Measurements from ENCODE around the gene PGAP3.

PGAP3 gene

DNA sequence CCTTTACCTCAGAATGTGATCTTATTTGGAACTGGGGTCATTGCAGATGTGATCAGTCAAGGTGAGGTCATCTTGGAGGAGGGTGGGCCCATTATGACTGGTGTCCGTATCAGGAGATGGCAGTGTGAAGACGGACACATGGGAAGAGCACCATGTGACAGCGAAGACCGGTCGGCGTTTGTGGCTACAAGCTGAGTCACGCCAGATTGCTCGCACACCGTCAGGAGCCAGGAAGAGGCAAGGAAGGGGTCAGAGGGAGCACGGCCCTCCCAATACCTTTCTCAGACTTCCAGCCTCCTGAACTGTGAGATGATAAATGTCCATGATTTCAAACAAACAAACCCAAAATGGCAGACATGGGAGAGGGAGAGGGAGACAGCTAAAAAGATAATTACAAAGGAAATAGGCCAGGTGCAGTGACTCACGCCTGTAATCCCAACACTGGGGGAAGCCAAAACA lies 37.7 kb downstream of the PGAP3 start:
- no peak overlapping the region for H3K4me3 ChIP-seq (ENCODE audit: low read depth, low read length)
- no peak for DNase-seq
- TF ChIP-seq, protein P1, sequence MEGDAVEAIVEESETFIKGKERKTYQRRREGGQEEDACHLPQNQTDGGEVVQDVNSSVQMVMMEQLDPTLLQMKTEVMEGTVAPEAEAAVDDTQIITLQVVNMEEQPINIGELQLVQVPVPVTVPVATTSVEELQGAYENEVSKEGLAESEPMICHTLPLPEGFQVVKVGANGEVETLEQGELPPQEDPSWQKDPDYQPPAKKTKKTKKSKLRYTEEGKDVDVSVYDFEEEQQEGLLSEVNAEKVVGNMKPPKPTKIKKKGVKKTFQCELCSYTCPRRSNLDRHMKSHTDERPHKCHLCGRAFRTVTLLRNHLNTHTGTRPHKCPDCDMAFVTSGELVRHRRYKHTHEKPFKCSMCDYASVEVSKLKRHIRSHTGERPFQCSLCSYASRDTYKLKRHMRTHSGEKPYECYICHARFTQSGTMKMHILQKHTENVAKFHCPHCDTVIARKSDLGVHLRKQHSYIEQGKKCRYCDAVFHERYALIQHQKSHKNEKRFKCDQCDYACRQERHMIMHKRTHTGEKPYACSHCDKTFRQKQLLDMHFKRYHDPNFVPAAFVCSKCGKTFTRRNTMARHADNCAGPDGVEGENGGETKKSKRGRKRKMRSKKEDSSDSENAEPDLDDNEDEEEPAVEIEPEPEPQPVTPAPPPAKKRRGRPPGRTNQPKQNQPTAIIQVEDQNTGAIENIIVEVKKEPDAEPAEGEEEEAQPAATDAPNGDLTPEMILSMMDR (IDR thresholded peaks at IDR 0.05; ENCODE audit: low read depth, low read length): no peak
- no peaks in the 10 kb centered on the region for H3K9me3 ChIP-seq
- no peaks in the 10 kb centered on the region for H3K4me1 ChIP-seq
- H3K36me3 ChIP-seq: no peaks in the 10 kb centered on the region
- H3K27me3 ChIP-seq: no peaks in the 10 kb centered on the region

DNA sequence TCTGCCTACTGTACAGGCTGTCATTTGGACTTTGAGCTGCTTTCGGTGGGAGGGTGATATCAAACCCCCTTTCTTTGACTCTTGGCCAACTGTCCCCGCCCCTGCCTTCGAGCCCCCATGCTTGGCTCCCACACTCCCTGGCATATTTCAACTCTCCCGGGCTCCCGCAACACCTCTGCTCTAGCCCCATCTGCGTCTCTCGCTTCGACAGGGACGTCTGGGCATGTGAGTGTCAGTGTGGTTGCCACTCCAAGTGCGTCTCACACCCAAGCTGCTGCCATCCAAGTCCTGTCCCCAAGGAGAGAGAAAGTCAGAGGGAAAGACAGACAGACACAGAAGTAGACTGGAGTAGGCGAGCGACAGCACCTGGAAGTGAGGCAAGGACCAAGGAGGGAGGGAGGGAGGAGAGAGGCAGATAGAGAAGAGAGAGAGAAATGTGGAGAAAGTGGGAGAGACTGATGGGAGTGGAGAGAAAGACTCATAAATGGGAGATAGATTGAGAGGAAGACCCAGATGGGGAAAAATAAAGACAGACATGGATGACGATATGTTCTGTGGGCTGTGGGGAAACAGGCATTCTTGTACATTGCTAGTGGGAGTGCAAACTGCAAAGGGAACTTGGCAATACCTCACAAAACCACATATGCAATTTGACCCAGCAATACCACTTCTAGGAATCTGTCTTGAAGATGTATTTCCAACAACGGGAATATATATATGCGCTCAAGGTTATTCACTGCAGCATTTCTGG lies 39.1 kb downstream of the PGAP3 start:
- no peaks in the 10 kb centered on the region for H3K27me3 ChIP-seq
- TF ChIP-seq, protein P1 (IDR thresholded peaks at IDR 0.05; ENCODE audit: low read depth, low read length): no peak
- H3K4me3 ChIP-seq (ENCODE audit: low read depth, low read length): no peak overlapping the region
- no peaks in the 10 kb centered on the region for H3K4me1 ChIP-seq
- H3K9me3 ChIP-seq: no peaks in the 10 kb centered on the region
- no peaks in the 10 kb centered on the region for H3K36me3 ChIP-seq
- DNase-seq: no peak

DNA sequence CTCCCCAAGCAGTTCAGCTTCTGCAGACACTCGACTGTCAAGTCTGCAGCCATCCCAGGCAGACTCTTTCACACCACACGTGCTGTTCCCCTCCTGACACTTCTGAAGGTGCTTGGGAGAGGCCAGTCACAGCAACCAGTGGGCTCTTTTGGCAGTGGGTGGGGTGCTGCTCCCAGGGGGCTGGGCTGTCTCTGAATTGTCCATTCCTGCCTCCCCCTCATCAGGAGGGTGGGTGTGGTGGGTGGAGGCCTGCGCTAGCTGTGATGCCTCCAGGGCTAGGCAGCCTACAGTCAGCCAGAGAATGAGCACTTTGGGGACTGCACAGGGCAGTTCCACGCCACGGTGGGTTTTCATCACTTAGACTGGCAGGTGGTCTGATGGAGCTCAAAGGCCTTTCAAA lies 40.6 kb downstream of the PGAP3 start:
- Histone ChIP-seq H3K36me3 (no peaks in the 10 kb centered on the region), H3K4me1 (no peaks in the 10 kb centered on the region), H3K4me3 (ENCODE audit: low read depth, low read length) (no peak overlapping the region), H3K27me3 (no peaks in the 10 kb centered on the region), H3K9me3 (no peaks in the 10 kb centered on the region)
- TF ChIP-seq, protein P1 (IDR thresholded peaks at IDR 0.05; ENCODE audit: low read depth, low read length): no peak
- no peak for DNase-seq

DNA sequence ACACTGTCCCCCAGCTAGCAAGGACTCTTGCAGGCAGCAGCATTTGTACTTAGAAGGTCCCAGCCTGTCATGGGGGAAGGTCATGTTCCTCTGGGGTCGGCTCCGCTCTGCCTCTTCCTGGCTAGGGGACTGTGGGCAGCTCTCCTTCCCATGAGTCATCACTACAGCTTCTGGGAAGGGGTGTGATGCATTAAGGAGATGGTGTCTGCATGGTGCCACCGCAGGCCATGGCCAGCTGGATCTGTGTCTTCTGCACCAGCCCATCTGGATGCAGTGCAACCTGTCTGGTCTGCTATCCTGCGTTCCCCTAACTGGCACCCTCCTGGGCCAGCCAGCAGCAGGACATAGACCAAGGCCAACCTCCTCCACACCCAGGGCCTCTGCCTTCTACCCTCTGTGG lies 44.6 kb downstream of the PGAP3 start:
- TF ChIP-seq, protein P1 (IDR thresholded peaks at IDR 0.05; ENCODE audit: low read depth, low read length): no peak
- Histone ChIP-seq H3K27me3 (no peaks in the 10 kb centered on the region), H3K4me3 (ENCODE audit: low read depth, low read length) (no peak overlapping the region), H3K9me3 (no peaks in the 10 kb centered on the region), H3K36me3 (no peaks in the 10 kb centered on the region), H3K4me1 (no peaks in the 10 kb centered on the region)
- no peak for DNase-seq

DNA sequence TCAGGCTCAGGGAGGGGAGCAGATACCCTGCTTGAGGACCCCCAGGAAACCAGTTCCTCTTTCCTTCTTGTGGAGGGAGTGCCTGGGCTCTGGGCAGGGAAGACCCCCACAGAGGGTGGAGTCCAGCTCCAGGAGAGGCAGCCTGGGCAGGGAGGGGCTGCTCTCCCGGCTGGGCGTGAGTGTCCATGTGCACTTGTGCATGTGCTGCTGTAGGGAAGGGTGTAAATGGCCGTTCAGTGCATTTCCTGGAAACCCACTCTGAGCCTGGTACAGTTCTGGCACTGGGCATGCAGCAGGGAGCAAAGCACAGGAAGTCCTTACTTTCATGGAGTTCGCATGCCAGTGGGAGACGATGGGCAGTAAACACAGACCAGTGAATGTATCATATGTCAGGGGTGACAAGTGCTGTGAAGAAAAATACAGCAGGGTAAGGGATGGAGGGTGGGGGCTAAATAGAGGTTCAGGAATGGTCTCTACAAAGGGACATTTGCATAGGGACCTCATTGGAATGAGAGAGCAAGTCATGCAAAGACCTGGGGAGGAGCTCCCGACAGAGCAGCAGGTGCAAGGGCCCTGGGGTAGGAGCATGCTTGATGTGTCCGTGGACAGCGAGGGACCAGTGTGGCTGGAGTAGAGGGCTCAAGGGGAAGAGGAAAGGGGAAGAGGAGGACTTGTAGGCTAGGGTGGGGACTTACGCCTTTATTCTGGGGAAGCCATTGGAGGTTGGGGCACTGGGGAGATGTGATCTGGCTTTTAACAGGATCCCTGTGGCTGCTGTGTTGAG lies 45.4 kb downstream of the PGAP3 start:
- Histone ChIP-seq H3K9me3 (no peaks in the 10 kb centered on the region), H3K4me3 (ENCODE audit: low read depth, low read length) (no peak overlapping the region), H3K36me3 (no peaks in the 10 kb centered on the region), H3K27me3 (no peaks in the 10 kb centered on the region), H3K4me1 (no peaks in the 10 kb centered on the region)
- DNase-seq: no peak
- TF ChIP-seq, protein P1 (IDR thresholded peaks at IDR 0.05; ENCODE audit: low read depth, low read length): no peak

DNA sequence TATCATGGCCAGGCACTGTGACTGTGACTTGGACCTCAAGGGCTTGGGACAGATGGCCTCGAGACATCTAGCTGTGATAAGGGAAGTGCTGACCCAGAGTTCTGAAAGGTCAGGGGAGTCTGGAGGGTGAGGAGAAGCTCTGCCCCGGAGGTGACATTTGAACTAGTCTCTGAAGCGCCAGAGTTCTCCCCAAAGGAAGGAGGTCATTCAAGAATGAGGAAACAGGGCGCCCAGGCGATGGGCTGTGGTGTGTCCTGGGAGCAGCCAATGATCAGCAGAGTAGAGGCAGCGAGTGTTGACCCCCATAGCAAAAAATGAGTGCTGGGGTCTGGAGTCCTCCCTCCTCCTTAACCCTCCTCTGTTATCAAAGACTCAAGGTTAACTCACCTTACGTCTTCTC lies 46.0 kb downstream of the PGAP3 start:
- no peak for DNase-seq
- H3K4me3 ChIP-seq (ENCODE audit: low read depth, low read length): no peak overlapping the region
- no peaks in the 10 kb centered on the region for H3K27me3 ChIP-seq
- no peaks in the 10 kb centered on the region for H3K9me3 ChIP-seq
- no peaks in the 10 kb centered on the region for H3K4me1 ChIP-seq
- TF ChIP-seq, protein P1 (IDR thresholded peaks at IDR 0.05; ENCODE audit: low read depth, low read length): no peak
- no peaks in the 10 kb centered on the region for H3K36me3 ChIP-seq
